Measurements from ENCODE around the gene RGL3. TPM values are rescaled to one million over a fixed set of nuclear protein-coding genes. Genes with fewer than 3 reads are reported as not detected.
A peak's percentile ranks its signal among the peaks of the same experiment; 100 is the strongest.
"Not testable (repeated sequence)": the region's sequence is repeated elsewhere in the genome, so short reads cannot be mapped to it uniquely, and the experiment has no call there.

RGL3 gene
- total RNA-seq, 2 donors from 2014 or later, result 125 to 131 TPM

DNA sequence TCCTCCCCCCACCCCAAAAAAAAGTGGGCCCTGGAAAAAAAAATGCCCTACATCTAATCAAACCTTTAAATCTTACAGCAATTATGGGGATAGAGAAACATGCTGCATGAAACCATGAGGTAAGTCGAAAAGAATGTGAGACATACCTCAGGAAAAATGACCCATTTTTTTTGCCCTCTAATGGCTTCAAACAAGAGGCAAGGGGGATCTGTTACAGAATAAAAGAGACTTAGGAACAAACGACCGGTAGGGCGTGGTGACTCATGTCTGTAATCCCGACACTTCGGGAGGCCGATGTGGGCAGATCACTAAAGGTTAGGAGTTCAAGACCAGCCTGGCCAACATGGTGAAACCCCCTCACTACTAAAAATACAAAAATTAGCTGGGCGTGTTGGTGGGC is 8.4 kb downstream of the RGL3 start:
- no peak overlapping the region for H3K4me3 Mint-ChIP-seq
- H3K9me3 Mint-ChIP-seq, result no peaks in the 10 kb centered on the region
- no peaks in the 10 kb centered on the region for H3K4me1 ChIP-seq (ENCODE audit: control insufficient read depth, insufficient read depth, low read length)
- H3K4me1 Mint-ChIP-seq, result no peaks in the 10 kb centered on the region
- no peaks in the 10 kb centered on the region for H3K9me3 ChIP-seq (ENCODE audit: control insufficient read depth, low read length)
- H3K9ac ChIP-seq (ENCODE audit: extremely low read depth, low read length, poor library complexity, severe bottlenecking), result no peak overlapping the region
- no peak for DNase-seq
- TF ChIP-seq, protein P1, sequence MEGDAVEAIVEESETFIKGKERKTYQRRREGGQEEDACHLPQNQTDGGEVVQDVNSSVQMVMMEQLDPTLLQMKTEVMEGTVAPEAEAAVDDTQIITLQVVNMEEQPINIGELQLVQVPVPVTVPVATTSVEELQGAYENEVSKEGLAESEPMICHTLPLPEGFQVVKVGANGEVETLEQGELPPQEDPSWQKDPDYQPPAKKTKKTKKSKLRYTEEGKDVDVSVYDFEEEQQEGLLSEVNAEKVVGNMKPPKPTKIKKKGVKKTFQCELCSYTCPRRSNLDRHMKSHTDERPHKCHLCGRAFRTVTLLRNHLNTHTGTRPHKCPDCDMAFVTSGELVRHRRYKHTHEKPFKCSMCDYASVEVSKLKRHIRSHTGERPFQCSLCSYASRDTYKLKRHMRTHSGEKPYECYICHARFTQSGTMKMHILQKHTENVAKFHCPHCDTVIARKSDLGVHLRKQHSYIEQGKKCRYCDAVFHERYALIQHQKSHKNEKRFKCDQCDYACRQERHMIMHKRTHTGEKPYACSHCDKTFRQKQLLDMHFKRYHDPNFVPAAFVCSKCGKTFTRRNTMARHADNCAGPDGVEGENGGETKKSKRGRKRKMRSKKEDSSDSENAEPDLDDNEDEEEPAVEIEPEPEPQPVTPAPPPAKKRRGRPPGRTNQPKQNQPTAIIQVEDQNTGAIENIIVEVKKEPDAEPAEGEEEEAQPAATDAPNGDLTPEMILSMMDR (conservative IDR thresholded peaks at IDR 0.05), result no peak
- H3K4me3 ChIP-seq (ENCODE audit: low read length), result no peak overlapping the region
- no peaks in the 10 kb centered on the region for H3K27me3 ChIP-seq (ENCODE audit: control insufficient read depth, insufficient read depth, low read length, poor library complexity, severe bottlenecking)
- H3K27me3 Mint-ChIP-seq (ENCODE audit: insufficient read depth), result no peaks in the 10 kb centered on the region
- no peak overlapping the region for H3K27ac ChIP-seq (ENCODE audit: low read depth, low read length)
- WGBS, 2 experiments (ENCODE audit: insufficient coverage in 1 of 2, insufficient read length in 1 of 2), result 68 to 81% methylated on average over 7 to 8 of the region's 8 CpGs
- H3K27ac Mint-ChIP-seq, result no peak overlapping the region
- H3K36me3 Mint-ChIP-seq (ENCODE audit: low read depth), result peaks cover 44% of the 10 kb centered on the region
- no peaks in the 10 kb centered on the region for H3K36me3 ChIP-seq (ENCODE audit: control insufficient read depth, insufficient read depth, low read length)

DNA sequence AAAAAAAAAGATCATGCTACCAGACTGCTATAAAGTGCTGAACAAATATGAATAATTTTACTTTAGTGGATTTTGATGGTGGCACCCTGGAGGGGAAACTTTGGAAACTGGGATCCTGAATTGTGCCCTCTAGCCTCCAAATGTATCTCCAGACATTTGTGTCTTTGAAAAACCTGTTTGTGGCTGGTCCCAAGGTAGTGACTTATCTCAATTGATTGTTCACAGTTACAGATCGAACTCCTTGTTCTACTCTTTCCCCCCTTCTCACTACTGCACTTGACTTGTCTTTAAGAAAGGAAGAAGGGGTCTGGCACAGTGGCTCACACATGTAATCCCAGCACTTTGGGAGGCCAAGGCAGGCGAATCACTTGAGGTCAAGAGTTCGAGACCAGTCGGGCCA is 10.5 kb downstream of the RGL3 start:
- Mint-ChIP-seq H3K9me3 (no peaks in the 10 kb centered on the region), H3K27me3 (ENCODE audit: insufficient read depth) (no peaks in the 10 kb centered on the region), H3K4me1 (no peaks in the 10 kb centered on the region), H3K27ac (peak overlapping the region; percentile 35), H3K36me3 (ENCODE audit: low read depth) (peaks cover 51% of the 10 kb centered on the region), H3K4me3 (no peak overlapping the region)
- H3K27me3 ChIP-seq (ENCODE audit: control insufficient read depth, insufficient read depth, low read length, poor library complexity, severe bottlenecking), result no peaks in the 10 kb centered on the region
- no peak for DNase-seq
- no peaks in the 10 kb centered on the region for H3K9me3 ChIP-seq (ENCODE audit: control insufficient read depth, low read length)
- TF ChIP-seq, protein P1 (conservative IDR thresholded peaks at IDR 0.05), result no peak
- H3K4me3 ChIP-seq (ENCODE audit: low read length), result no peak overlapping the region
- no peak overlapping the region for H3K27ac ChIP-seq (ENCODE audit: low read depth, low read length)
- no peaks in the 10 kb centered on the region for H3K36me3 ChIP-seq (ENCODE audit: control insufficient read depth, insufficient read depth, low read length)
- no peaks in the 10 kb centered on the region for H3K4me1 ChIP-seq (ENCODE audit: control insufficient read depth, insufficient read depth, low read length)
- 95 to 96% methylated on average over 4 of the region's 4 CpGs for WGBS, 2 experiments (ENCODE audit: insufficient coverage in 1 of 2, insufficient read length in 1 of 2)
- H3K9ac ChIP-seq (ENCODE audit: extremely low read depth, low read length, poor library complexity, severe bottlenecking), result no peak overlapping the region

DNA sequence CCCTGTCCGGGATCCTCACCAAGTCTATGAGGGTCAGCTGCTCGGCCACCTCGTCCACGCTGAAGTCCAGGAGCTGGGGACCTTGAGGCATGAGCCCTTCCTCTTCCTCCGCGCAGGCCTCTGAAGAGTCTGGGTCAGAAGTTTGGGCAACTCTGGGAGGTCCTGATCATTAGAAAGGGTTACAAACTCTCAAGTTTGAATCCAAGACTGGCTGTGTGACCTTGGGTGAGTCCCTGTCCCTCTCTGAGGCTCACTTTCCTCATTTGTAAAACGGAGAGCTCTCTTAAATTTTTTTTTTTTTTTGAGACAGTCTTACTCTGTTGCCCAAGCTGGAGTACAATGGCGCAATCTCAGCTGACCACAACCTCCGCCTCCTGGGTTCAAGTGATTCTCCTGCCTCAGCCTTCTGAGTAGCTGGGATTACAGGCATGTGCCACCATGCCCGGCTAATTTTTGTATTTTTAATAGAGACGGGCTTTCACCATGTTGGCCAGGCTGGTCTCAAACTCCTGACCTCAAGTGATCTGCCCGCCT is 12.3 kb downstream of the RGL3 start:
- not testable (repeated sequence) for H3K4me1 Mint-ChIP-seq; H3K36me3 ChIP-seq (ENCODE audit: control insufficient read depth, insufficient read depth, low read length); H3K27me3 Mint-ChIP-seq (ENCODE audit: insufficient read depth); H3K4me3 ChIP-seq (ENCODE audit: low read length); H3K4me3 Mint-ChIP-seq; H3K4me1 ChIP-seq (ENCODE audit: control insufficient read depth, insufficient read depth, low read length); H3K27me3 ChIP-seq (ENCODE audit: control insufficient read depth, insufficient read depth, low read length, poor library complexity, severe bottlenecking); H3K9me3 Mint-ChIP-seq; DNase-seq; H3K27ac ChIP-seq (ENCODE audit: low read depth, low read length); H3K9ac ChIP-seq (ENCODE audit: extremely low read depth, low read length, poor library complexity, severe bottlenecking); H3K27ac Mint-ChIP-seq; H3K9me3 ChIP-seq (ENCODE audit: control insufficient read depth, low read length)
- H3K36me3 Mint-ChIP-seq (ENCODE audit: low read depth), result peaks cover 51% of the 10 kb centered on the region
- WGBS, 2 experiments (ENCODE audit: insufficient coverage in 1 of 2, insufficient read length in 1 of 2), result 89 to 94% methylated on average over 11 to 12 of the region's 12 CpGs
